ENCODE measurements around the gene SPINT2. TPM values are rescaled to one million over a fixed set of nuclear protein-coding genes. Genes with fewer than 3 reads are reported as not detected.
"Not testable (repeated sequence)": the region's sequence is repeated elsewhere in the genome, so short reads cannot be mapped to it uniquely, and the experiment has no call there.

The SPINT2 gene
- total RNA-seq, 1 donor from 2014 or later: 71.0 TPM

- Histone ChIP-seq H2AFZ (replicated peaks) (peak overlapping the region; percentile 79), H3K4me1 (peaks cover 8% of the 10 kb centered on the region), H3K4me3 (peak overlapping the region; percentile 67), H4K20me1 (ENCODE audit: low read depth) (no peaks in the 10 kb centered on the region), H3K79me2 (ENCODE audit: low read depth) (no peaks in the 10 kb centered on the region), H3K27ac (no peak overlapping the region), H3K4me2 (peak overlapping the region; percentile 82), H3K9me3 (ENCODE audit: low read depth) (no peaks in the 10 kb centered on the region), H3K27me3 (no peaks in the 10 kb centered on the region), H3K36me3 (no peaks in the 10 kb centered on the region), H3K9ac (no peak overlapping the region), H3F3A (ENCODE audit: low read depth) (peaks cover 35% of the 10 kb centered on the region)
- peak overlapping the region; percentile 88 for H3K4me3 Mint-ChIP-seq
- no peaks in the 10 kb centered on the region for H3K9me3 Mint-ChIP-seq
- peaks cover 3% of the 10 kb centered on the region for H3K27me3 Mint-ChIP-seq (ENCODE audit: insufficient read depth, low read depth)
- peak; percentile 96 for DNase-seq (ENCODE audit: low spot score)
- H3K4me1 Mint-ChIP-seq: peaks cover 16% of the 10 kb centered on the region
- no peaks in the 10 kb centered on the region for H3K36me3 Mint-ChIP-seq
- TF ChIP-seq EZH2phosphoT487 (IDR thresholded peaks at IDR 0.05): no peak
- TF ChIP-seq, protein P1, sequence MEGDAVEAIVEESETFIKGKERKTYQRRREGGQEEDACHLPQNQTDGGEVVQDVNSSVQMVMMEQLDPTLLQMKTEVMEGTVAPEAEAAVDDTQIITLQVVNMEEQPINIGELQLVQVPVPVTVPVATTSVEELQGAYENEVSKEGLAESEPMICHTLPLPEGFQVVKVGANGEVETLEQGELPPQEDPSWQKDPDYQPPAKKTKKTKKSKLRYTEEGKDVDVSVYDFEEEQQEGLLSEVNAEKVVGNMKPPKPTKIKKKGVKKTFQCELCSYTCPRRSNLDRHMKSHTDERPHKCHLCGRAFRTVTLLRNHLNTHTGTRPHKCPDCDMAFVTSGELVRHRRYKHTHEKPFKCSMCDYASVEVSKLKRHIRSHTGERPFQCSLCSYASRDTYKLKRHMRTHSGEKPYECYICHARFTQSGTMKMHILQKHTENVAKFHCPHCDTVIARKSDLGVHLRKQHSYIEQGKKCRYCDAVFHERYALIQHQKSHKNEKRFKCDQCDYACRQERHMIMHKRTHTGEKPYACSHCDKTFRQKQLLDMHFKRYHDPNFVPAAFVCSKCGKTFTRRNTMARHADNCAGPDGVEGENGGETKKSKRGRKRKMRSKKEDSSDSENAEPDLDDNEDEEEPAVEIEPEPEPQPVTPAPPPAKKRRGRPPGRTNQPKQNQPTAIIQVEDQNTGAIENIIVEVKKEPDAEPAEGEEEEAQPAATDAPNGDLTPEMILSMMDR (IDR thresholded peaks at IDR 0.05): no peak
- TF ChIP-seq EZH2 (IDR thresholded peaks at IDR 0.05): no peak
- H3K27ac Mint-ChIP-seq: no peak overlapping the region
These were observed 71.7 kb downstream of the SPINT2 start for GRCh38 chr19:38335949-38336637.

- Histone ChIP-seq H3K4me1 (peaks cover 8% of the 10 kb centered on the region), H3K4me3 (peak overlapping the region; percentile 67), H2AFZ (replicated peaks) (peak overlapping the region; percentile 79), H4K20me1 (ENCODE audit: low read depth) (no peaks in the 10 kb centered on the region), H3K4me2 (peak overlapping the region; percentile 82), H3K79me2 (ENCODE audit: low read depth) (no peaks in the 10 kb centered on the region), H3K27ac (no peak overlapping the region), H3K36me3 (no peaks in the 10 kb centered on the region), H3F3A (ENCODE audit: low read depth) (peaks cover 35% of the 10 kb centered on the region), H3K27me3 (no peaks in the 10 kb centered on the region), H3K9ac (no peak overlapping the region), H3K9me3 (ENCODE audit: low read depth) (no peaks in the 10 kb centered on the region)
- Mint-ChIP-seq H3K9me3 (no peaks in the 10 kb centered on the region), H3K4me1 (peaks cover 16% of the 10 kb centered on the region), H3K27ac (no peak overlapping the region), H3K4me3 (peak overlapping the region; percentile 88), H3K36me3 (no peaks in the 10 kb centered on the region), H3K27me3 (ENCODE audit: insufficient read depth, low read depth) (peaks cover 3% of the 10 kb centered on the region)
- peak; percentile 98 for DNase-seq (ENCODE audit: low spot score)
- TF ChIP-seq, protein P1 (IDR thresholded peaks at IDR 0.05): no peak
- TF ChIP-seq EZH2 (IDR thresholded peaks at IDR 0.05): no peak
- no peak for TF ChIP-seq EZH2phosphoT487 (IDR thresholded peaks at IDR 0.05)
These were observed 72.4 kb downstream of the SPINT2 start for GRCh38 chr19:38336638-38337359.

- H3K4me1 Mint-ChIP-seq: peaks cover 16% of the 10 kb centered on the region
- peak overlapping the region; percentile 67 for H3K4me3 ChIP-seq
- peaks cover 3% of the 10 kb centered on the region for H3K27me3 Mint-ChIP-seq (ENCODE audit: insufficient read depth, low read depth)
- peak overlapping the region; percentile 88 for H3K4me3 Mint-ChIP-seq
- no peak overlapping the region for H3K27ac ChIP-seq
- H3K36me3 Mint-ChIP-seq: no peaks in the 10 kb centered on the region
- peak overlapping the region; percentile 82 for H3K4me2 ChIP-seq
- peaks cover 8% of the 10 kb centered on the region for H3K4me1 ChIP-seq
- H3K9me3 ChIP-seq (ENCODE audit: low read depth): no peaks in the 10 kb centered on the region
- H3K9me3 Mint-ChIP-seq: no peaks in the 10 kb centered on the region
- no peak for DNase-seq (ENCODE audit: low spot score)
- no peak overlapping the region for H3K9ac ChIP-seq
- H3K27ac Mint-ChIP-seq: no peak overlapping the region
- no peak overlapping the region for H2AFZ ChIP-seq (replicated peaks)
- H3K79me2 ChIP-seq (ENCODE audit: low read depth): no peaks in the 10 kb centered on the region
- H3K27me3 ChIP-seq: no peaks in the 10 kb centered on the region
- TF ChIP-seq, protein P1 (IDR thresholded peaks at IDR 0.05): no peak
- peaks cover 35% of the 10 kb centered on the region for H3F3A ChIP-seq (ENCODE audit: low read depth)
- H4K20me1 ChIP-seq (ENCODE audit: low read depth): no peaks in the 10 kb centered on the region
- no peaks in the 10 kb centered on the region for H3K36me3 ChIP-seq
These were observed 72.9 kb downstream of the SPINT2 start for GRCh38 chr19:38337360-38337653.

DNA sequence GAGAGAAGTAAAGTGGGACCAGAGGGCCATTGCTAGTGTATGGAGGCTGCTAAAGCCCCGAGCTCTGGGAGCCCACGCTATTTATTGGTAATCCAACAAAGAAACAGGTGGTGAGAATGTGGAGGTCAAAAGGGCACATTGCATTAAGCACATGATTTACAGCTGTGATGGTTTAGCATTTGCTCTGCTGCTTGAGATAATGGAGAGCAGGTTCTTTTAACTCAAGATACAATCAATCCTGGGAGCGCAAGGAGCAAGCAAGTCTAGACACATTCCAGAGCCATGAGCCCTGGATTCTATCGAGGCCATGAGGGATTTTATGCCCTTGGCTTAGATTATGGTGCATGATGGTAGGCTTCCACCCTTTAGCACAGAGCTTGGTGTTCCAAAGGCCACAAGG, 74.6 kb downstream of the SPINT2 start:
- not testable (repeated sequence) for H3K27me3 Mint-ChIP-seq (ENCODE audit: insufficient read depth, low read depth); H3K9ac ChIP-seq; H3K36me3 Mint-ChIP-seq; H3K27me3 ChIP-seq; H3K79me2 ChIP-seq (ENCODE audit: low read depth); H3K9me3 ChIP-seq (ENCODE audit: low read depth); H3K4me3 ChIP-seq; H4K20me1 ChIP-seq (ENCODE audit: low read depth); H3K36me3 ChIP-seq; H3K27ac Mint-ChIP-seq; H2AFZ ChIP-seq (replicated peaks); H3K4me1 ChIP-seq; H3K9me3 Mint-ChIP-seq
- peak overlapping the region; percentile 48 for H3K4me3 Mint-ChIP-seq
- Histone ChIP-seq H3K27ac (peak overlapping the region; percentile 40), H3F3A (ENCODE audit: low read depth) (peaks cover 35% of the 10 kb centered on the region), H3K4me2 (peak overlapping the region; percentile 14)
- DNase-seq (ENCODE audit: low spot score): peak; percentile 58
- H3K4me1 Mint-ChIP-seq: peaks cover 16% of the 10 kb centered on the region
